DLD1 (cell line): ENCODE measurements around the gene GABRD.

Source experiments
- in situ Hi-C: cut with HindIII; loops from 2 replicates; pipeline ENCODE4 v1.10.0; 2017; ENCODE audit warnings: low sequenced_read_pairs

GABRD gene

GRCh38 chr1:2033165-2033564, 14.0 kb downstream of the GABRD start:
- in situ Hi-C loops = no loop called here

GRCh38 chr1:2036287-2036686, 17.1 kb downstream of the GABRD start:
- in situ Hi-C loops = no loop called here

- in situ Hi-C loops = no loop called here
Observed at GRCh38 chr1:2037314-2037979, 18.3 kb downstream of the GABRD start.

GRCh38 chr1:2038229-2038628, 19.1 kb downstream of the GABRD start:
- in situ Hi-C loops = no loop called here

- in situ Hi-C loops = no loop called here
Observed at GRCh38 chr1:2039251-2039650, 20.1 kb downstream of the GABRD start.

- in situ Hi-C loops = loop anchor here (10.0 kb wide), 1 partner anchor 73 kb away; no protein-coding TSS in a partner anchor
Observed at GRCh38 chr1:2041305-2041704, 22.2 kb downstream of the GABRD start.

GRCh38 chr1:2041887-2042286, 22.7 kb downstream of the GABRD start:
- in situ Hi-C loops = loop anchor here (10.0 kb wide), 1 partner anchor 73 kb away; no protein-coding TSS in a partner anchor

GRCh38 chr1:2042830-2043773, 24.0 kb downstream of the GABRD start:
- in situ Hi-C loops = loop anchor here (10.0 kb wide), 1 partner anchor 72 kb away; no protein-coding TSS in a partner anchor

- in situ Hi-C loops = loop anchor here (10.0 kb wide), 1 partner anchor 71 kb away; no protein-coding TSS in a partner anchor
Observed at GRCh38 chr1:2043886-2044285, 24.7 kb downstream of the GABRD start.

GRCh38 chr1:2044510-2045319, 25.6 kb downstream of the GABRD start:
- in situ Hi-C loops = loop anchor here (10.0 kb wide), 1 partner anchor 70 kb away; no protein-coding TSS in a partner anchor

GRCh38 chr1:2045468-2046173, 26.5 kb downstream of the GABRD start:
- in situ Hi-C loops = loop anchor here (10.0 kb wide), 1 partner anchor 69 kb away; no protein-coding TSS in a partner anchor

GRCh38 chr1:2046174-2046917, 27.2 kb downstream of the GABRD start:
- in situ Hi-C loops = loop anchor here (10.0 kb wide), 1 partner anchor 68 kb away; no protein-coding TSS in a partner anchor

- in situ Hi-C loops = loop anchor here (10.0 kb wide), 1 partner anchor 68 kb away; no protein-coding TSS in a partner anchor
Observed at GRCh38 chr1:2046953-2047748, 28.0 kb downstream of the GABRD start.

GRCh38 chr1:2047749-2048729, 28.9 kb downstream of the GABRD start:
- in situ Hi-C loops = loop anchor here (10.0 kb wide), 1 partner anchor 67 kb away; no protein-coding TSS in a partner anchor

GRCh38 chr1:2049225-2049717, 30.1 kb downstream of the GABRD start:
- in situ Hi-C loops = loop anchor here (10.0 kb wide), 1 partner anchor 66 kb away; no protein-coding TSS in a partner anchor

GRCh38 chr1:2049718-2050431, 30.7 kb downstream of the GABRD start, which contains the start of gene PRKCZ:
TSS of gene PRKCZ (plus strand) at chr1:2050411. CDS start at chr1:2050631, 220 bp downstream.
- in situ Hi-C loops = loop anchor here (10.0 kb wide), 1 partner anchor 65 kb away; no protein-coding TSS in a partner anchor
